Esophagus muscularis mucosa (tissue), 4 donors: ENCODE results near the gene OR2T3.
"Not testable (repeated sequence)": the region's sequence is repeated elsewhere in the genome, so short reads cannot be mapped to it uniquely, and the experiment has no call there.

Experiments
- CTCF ChIP-seq, 3 experiments: fragments of 200-600 bp in 2 of 3; fragments of 450-650 bp in 1 of 3; sonication (generic) in 2 of 3; IDR thresholded peaks; one replicate each; pipeline ENCODE4 v1.5.1; 2017 to 2019; ENCODE audit warnings: antibody characterized with exemption in 3 of 3, mild to moderate bottlenecking in 2 of 3, moderate library complexity in 1 of 3
- EP300 ChIP-seq: sonication (generic); formaldehyde crosslinking; IDR thresholded peaks from one replicate; pipeline ENCODE4 v1.6.1; 2017; ENCODE audit warnings: antibody characterized with exemption
- POLR2A ChIP-seq: fragments of 450-650 bp; IDR thresholded peaks from one replicate; pipeline ENCODE4 v1.6.1; 2017; ENCODE audit warnings: antibody characterized with exemption, moderate library complexity, mild to moderate bottlenecking, low read depth
- POLR2AphosphoS5 ChIP-seq, 2 donors: sonication (generic); formaldehyde crosslinking; IDR thresholded peaks; one replicate each; pipeline ENCODE4 v1.6.1; 2017; ENCODE audit warnings: antibody characterized with exemption in 2 of 2

GRCh38 chr1:248453619-248454018, 19.5 kb upstream of the OR2T3 start:
- not testable (repeated sequence) for TF ChIP-seq CTCF (IDR thresholded peaks at IDR 0.05); POLR2A; POLR2AphosphoS5 (IDR thresholded peaks at IDR 0.05); EP300
